Calu3 (cell line): ENCODE measurements around the gene ATP2B3. TPM values are rescaled to one million over a fixed set of nuclear protein-coding genes. Genes with fewer than 3 reads are reported as not detected.

ENCODE experiments used
- BruUV-seq: library from RNA; stranded (reverse); fragments of 400-500 nt; replicated peaks from 2 replicates; lab custom pipeline; 2021; lab: Mats Ljungman, UMichigan
- CTCF ChIA-PET: fragments of 300-600 bp; sonication (Branson Sonifier 250); formaldehyde crosslinking; loops from one replicate; lab custom pipeline; 2022; ENCODE audit warnings: antibody characterized with exemption; lab: Charles Lee
- DNase-seq: peaks from one replicate; pipeline ENCODE4 v3.0.0; 2022
- H3K27ac Mint-ChIP-seq: one replicate; pipeline ENCODE4 v1.8.0; 2022; ENCODE audit warnings: mixed read lengths; ENCODE audit not compliant: unreplicated experiment
- H3K27me3 Mint-ChIP-seq: one replicate; pipeline ENCODE4 v1.8.0; 2022; ENCODE audit warnings: mixed read lengths; ENCODE audit not compliant: unreplicated experiment
- H3K36me3 Mint-ChIP-seq: one replicate; pipeline ENCODE4 v1.8.0; 2022; ENCODE audit warnings: mild to moderate bottlenecking, moderate library complexity, mixed read lengths; ENCODE audit not compliant: insufficient read depth, unreplicated experiment
- H3K4me1 Mint-ChIP-seq: one replicate; pipeline ENCODE4 v1.8.0; 2022; ENCODE audit warnings: mild to moderate bottlenecking, low read depth, mixed read lengths; ENCODE audit not compliant: unreplicated experiment
- H3K4me3 Mint-ChIP-seq: one replicate; pipeline ENCODE4 v1.8.0; 2022; ENCODE audit warnings: mild to moderate bottlenecking, low read depth, moderate library complexity, mixed read lengths; ENCODE audit not compliant: unreplicated experiment
- H3K9me3 Mint-ChIP-seq: one replicate; pipeline ENCODE4 v1.8.0; 2022; ENCODE audit warnings: low read depth, mixed read lengths; ENCODE audit not compliant: unreplicated experiment
- intact Hi-C: fragments of 100-400 bp; cut with micrococcal nuclease; formaldehyde crosslinking; loops from one replicate; pipeline ENCODE4 v1.10.0; 2022; ENCODE audit not compliant: unreplicated experiment
- total RNA-seq: library from RNA; stranded (reverse); gene quantifications from 2 replicates; pipeline ENCODE4 v1.2.3, GENCODE V29; 2022
- TF ChIP-seq, protein P1 (sequence below): fragments of 200-600 bp; IDR thresholded peaks from one replicate; pipeline ENCODE4 v1.8.0; 2022; ENCODE audit warnings: antibody characterized with exemption; ENCODE audit not compliant: unreplicated experiment

Gene ATP2B3
- total RNA-seq, 1 experiment from 2014 or later = not detected

DNA sequence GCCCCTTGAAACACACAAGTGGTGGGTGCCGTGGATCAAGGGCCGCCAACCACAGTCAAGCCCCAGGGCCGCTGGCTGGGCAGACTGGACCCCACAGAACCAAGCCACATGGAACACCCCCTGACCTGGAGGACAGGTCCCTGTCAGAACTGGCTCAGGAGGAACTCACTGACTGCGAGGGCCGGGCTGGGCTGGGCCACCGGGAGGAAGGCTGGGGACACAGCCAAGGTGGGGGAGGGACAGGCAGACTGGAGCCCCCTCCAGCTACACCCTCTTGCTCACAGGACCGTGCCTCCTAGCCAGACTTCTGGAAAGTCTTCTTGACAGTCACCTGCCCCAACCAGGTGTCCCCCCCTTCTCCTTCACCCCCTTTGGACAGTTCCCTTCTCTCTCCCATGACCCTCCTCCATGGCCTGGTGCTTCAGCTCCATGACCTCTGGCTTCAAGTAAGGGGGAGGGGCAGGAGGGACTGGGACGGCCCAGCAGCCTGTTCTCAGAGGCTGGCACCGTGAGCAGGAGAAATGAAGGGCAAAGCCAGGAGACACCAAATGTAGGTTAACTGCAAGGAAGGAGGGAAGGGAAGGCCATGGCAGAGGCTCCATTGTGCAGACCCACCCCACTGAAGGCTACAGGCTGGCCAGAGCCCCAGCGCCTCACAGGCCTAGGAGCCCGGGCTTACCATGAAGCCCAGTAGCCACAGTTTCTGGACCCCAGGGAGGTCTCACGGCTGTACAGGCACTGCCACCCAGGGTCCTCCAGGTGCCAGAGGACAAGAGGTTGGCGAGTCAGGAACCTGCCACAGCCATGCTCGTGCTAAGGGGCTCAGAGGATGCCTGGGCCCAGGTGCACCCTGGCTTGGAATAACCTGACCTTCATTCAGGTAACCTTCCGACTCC lies 107.0 kb downstream of the ATP2B3 start:
- no TSS peak for BruUV-seq

DNA sequence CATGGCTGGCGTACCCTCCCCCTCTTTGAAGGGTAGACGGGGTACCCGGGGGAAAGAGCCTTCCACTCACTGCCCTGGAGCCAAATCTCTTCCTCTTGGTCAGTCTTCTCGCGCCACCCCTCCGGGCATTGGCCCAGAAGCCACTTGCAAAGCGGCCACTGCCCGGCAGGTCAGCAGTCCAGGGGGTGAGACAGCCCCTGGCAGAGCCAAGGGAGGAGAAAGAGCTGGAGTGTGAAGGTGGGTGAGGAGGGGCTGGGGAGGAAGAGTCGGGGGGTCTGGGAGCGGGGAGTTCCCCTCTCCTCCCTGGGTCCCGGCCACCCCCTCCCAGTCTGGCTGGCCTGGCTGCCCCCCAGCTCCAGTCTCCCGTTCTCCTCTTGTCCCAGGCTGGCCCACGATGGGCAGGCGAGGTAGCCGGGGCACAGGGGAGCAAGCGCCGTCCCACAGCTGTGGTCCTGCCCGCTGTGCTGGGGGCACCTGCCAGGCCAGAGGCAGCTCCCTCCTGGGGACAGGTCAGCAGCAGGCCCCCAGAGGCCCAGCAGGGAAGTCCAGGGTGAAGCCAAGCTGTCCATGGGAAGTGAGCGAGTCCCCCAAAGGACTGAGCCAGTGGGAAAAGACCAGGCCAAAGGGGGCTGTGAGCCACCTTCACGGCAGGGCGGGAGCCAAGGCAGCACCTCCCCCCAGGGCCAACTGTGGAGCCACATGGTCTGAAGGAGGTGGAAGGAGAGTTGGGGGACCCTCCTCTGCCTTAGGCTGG lies 108.0 kb downstream of the ATP2B3 start:
- Mint-ChIP-seq H3K4me3 (no peak overlapping the region), H3K4me1 (no peaks in the 10 kb centered on the region), H3K27ac (no peak overlapping the region), H3K27me3 (peaks cover 89% of the 10 kb centered on the region), H3K9me3 (no peaks in the 10 kb centered on the region), H3K36me3 (no peaks in the 10 kb centered on the region)
- TF ChIP-seq, protein P1, sequence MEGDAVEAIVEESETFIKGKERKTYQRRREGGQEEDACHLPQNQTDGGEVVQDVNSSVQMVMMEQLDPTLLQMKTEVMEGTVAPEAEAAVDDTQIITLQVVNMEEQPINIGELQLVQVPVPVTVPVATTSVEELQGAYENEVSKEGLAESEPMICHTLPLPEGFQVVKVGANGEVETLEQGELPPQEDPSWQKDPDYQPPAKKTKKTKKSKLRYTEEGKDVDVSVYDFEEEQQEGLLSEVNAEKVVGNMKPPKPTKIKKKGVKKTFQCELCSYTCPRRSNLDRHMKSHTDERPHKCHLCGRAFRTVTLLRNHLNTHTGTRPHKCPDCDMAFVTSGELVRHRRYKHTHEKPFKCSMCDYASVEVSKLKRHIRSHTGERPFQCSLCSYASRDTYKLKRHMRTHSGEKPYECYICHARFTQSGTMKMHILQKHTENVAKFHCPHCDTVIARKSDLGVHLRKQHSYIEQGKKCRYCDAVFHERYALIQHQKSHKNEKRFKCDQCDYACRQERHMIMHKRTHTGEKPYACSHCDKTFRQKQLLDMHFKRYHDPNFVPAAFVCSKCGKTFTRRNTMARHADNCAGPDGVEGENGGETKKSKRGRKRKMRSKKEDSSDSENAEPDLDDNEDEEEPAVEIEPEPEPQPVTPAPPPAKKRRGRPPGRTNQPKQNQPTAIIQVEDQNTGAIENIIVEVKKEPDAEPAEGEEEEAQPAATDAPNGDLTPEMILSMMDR = no peak
- CTCF ChIA-PET = interaction anchor here (0.6 kb wide), 1 partner anchor 22 kb away, joined by 3 read pairs; the partner anchor contains the start of gene DUSP9
- intact Hi-C loops = no loop called here
- BruUV-seq = no TSS peak
- no peak for DNase-seq

More for the DNA sequence above, 107.0 kb downstream of the ATP2B3 start:
- TF ChIP-seq, protein P1 = no peak
- H3K4me3 Mint-ChIP-seq = no peak overlapping the region
- no peaks in the 10 kb centered on the region for H3K9me3 Mint-ChIP-seq
- intact Hi-C loops = no loop called here
- H3K27ac Mint-ChIP-seq = no peak overlapping the region
- no peaks in the 10 kb centered on the region for H3K4me1 Mint-ChIP-seq
- peaks cover 79% of the 10 kb centered on the region for H3K27me3 Mint-ChIP-seq
- no peak for DNase-seq
- CTCF ChIA-PET = no interaction called here
- H3K36me3 Mint-ChIP-seq = no peaks in the 10 kb centered on the region

DNA sequence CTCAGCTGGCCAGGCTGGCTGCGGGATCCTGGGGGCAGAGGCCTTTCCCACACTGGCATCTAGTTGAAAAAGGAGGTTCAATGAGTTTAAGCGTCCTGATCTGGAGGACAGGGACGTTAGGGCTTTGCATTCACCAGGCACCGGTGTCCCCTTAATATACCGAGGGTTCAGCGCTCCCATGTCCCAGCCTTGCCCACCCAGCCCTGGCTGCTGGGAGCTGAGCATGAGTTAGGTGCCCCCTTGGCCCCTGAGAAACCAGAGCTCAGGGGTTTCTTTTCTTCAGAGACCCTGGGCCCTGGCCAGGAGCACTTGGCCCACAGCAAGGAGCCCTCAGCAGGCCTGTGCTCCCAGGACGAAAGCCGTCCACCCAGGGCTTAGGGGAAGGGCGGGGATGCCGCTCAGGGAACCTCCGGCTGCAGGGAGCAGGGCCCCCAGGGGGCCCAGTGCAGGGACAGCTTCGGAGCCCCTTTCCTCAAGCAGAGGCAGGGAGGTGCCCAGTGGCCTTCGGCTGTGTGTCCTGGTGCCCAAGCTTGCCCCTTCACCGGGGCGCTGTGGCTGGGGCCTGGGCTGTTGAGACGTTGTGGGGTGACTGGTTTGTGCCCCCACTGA lies 108.7 kb downstream of the ATP2B3 start:
- intact Hi-C loops = no loop called here
- H3K27ac Mint-ChIP-seq = no peak overlapping the region
- CTCF ChIA-PET = no interaction called here
- H3K36me3 Mint-ChIP-seq = no peaks in the 10 kb centered on the region
- peaks cover 95% of the 10 kb centered on the region for H3K27me3 Mint-ChIP-seq
- no TSS peak for BruUV-seq
- TF ChIP-seq, protein P1 = no peak
- no peaks in the 10 kb centered on the region for H3K9me3 Mint-ChIP-seq
- H3K4me1 Mint-ChIP-seq = no peaks in the 10 kb centered on the region
- no peak for DNase-seq
- no peak overlapping the region for H3K4me3 Mint-ChIP-seq

DNA sequence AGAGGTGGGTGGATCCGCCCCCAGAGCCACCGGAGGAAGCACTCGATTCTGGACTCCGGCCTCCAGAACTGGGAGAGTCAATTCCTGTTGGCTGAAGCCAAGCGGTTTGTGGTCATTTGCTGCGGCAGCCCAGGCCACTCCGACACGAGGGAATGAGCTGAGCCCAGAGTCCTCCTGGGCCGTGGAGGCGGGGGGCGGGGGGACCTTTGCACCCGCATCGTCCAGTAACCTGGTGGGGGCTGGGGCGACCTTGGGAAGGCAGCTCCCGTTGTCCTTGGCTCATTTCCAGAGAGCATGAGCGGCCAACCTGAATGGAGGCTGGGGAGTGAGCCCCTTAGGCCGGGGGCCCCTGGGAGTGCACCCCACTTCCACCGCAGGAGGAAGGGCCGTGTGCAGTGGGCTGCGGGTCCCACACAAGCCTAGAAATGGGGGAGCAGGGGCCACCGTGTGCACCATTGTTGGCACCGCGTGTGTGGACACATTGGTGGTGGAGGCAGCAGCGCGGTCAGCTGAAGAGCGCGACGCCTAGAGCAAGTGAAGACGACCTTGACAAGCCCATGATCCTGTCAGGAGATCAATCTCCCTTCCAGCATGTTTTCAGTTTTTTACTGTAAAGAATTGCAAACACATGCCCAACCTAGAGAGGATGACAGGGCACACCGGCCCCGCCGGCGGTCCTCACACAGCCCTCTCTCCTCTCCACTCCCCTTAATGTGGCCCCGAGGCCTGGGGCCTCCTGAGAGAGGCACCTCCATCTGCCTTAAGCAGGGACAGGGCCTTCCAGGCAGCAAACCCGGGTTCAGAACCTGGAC lies 109.6 kb downstream of the ATP2B3 start:
- CTCF ChIA-PET = no interaction called here
- DNase-seq = no peak
- H3K27ac Mint-ChIP-seq = no peak overlapping the region
- no TSS peak for BruUV-seq
- no peaks in the 10 kb centered on the region for H3K9me3 Mint-ChIP-seq
- intact Hi-C loops = no loop called here
- TF ChIP-seq, protein P1 = no peak
- H3K27me3 Mint-ChIP-seq = peaks cover 94% of the 10 kb centered on the region
- H3K4me1 Mint-ChIP-seq = no peaks in the 10 kb centered on the region
- no peaks in the 10 kb centered on the region for H3K36me3 Mint-ChIP-seq
- H3K4me3 Mint-ChIP-seq = no peak overlapping the region
